ENCODE results near the gene SLC9A3.

The SLC9A3 gene

GRCh38 chr5:541539-542318, 17.5 kb upstream of the SLC9A3 start:
- TF ChIP-seq ZFX (IDR thresholded peaks at IDR 0.05): no peak
- TF ChIP-seq CTCF (conservative IDR thresholded peaks at IDR 0.05): no peak
- no peak overlapping the region for H3K27ac ChIP-seq

DNA sequence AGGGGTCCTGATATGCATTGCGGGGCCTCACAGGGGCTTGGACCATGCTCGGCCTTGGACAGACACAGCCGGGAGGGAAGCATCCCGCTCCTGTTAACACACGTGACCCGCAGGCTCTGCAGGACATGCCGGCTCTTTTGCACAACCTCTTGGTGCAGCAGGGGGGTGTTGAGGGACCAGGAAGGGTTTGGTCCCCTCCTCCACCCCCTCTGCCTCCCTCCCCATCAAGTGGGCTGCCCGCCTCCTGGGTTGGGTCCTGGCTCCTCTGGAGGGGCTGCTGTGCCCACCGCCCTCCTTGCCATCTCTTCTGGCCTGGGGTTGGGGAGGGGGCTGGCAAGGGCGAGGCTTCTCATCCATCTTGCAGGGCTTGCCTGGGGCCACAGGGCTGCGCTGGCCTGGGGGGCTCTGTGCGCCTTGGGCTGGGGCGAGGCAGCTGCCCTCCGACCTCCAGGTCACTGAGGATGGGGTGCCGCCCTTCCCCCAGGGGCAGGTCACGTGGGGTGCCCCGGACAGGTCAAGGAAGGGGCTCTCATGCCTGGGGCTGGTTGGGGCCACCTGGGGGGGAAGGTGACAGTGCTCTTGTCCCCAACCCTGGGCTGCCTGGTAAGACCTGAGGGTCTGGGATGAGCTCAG, 16.8 kb upstream of the SLC9A3 start:
- TF ChIP-seq ZFX (IDR thresholded peaks at IDR 0.05) (no peak), CTCF (conservative IDR thresholded peaks at IDR 0.05) (no peak)
- H3K27ac ChIP-seq: no peak overlapping the region

DNA sequence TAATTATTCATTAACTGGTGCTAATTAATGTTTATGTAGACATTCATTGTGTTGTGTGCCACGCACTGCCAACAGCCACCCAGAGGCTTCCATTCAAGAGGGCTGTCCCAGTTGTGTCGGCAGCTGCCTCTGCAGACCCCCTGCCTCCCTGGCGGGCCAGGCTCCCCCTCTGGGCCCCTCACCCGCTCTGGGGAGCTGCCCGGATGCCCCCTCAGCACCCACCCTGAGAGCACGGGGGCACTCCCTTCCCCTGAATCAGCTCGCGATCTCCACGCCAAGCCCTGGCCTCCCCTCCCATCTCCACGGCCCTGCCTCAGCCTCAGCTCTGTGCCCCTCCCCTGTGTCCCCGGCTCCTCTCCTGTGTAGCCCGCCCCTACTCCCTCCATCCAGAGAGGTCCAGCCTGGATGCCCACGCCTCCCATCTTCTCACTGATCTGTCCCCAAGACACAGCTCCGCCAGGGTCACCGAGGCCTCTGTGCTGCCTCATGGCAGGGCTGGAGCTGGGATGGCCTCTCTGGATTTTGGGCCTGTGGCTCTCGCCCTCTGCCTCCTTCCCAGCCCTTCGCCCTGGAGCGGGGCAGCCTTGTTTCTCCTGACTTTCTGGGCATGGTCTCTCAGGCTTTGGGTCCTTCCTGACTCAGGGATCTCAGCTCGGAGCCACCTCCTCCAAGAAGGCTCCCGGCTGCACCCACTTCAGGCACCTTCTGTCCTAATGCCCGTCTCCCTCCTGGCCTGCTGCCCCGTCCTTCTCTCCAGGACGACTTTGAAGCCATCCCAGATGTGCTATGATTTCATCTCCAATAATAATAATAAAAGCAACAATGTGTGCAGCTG, 16.0 kb upstream of the SLC9A3 start:
- TF ChIP-seq ZFX (IDR thresholded peaks at IDR 0.05) (no peak), CTCF (conservative IDR thresholded peaks at IDR 0.05) (no peak)
- no peak overlapping the region for H3K27ac ChIP-seq

DNA sequence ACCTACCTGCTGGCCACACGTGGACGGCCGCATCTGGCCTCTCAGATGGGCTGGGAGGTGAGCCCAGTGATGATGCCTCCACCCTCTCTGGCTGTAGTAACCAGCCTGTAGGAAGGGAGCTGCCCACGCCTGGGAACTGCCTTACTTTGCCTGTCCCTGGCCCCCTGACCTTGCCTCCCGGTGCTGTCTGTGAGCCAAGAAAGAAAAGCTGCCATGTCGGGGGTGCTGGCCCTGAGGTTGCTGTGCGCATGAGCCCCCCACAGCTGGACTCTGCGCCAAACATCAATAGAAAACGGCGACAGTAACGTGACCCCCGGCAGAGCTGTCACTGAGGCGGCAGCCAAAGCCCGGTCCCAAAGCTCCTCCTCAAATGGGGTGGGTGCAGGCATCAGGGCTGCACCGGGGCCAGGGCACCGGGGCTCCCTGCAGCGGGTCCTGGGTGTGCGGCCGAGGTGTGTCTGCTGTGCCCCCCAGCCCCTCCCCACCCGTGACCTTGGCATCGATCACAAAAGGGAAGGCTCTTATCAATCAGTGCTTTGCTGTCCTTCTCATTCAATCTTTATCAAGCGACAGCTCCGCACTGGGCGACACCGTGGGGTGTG, 15.3 kb upstream of the SLC9A3 start:
- H3K27ac ChIP-seq: no peak overlapping the region
- TF ChIP-seq CTCF (conservative IDR thresholded peaks at IDR 0.05) (no peak), ZFX (IDR thresholded peaks at IDR 0.05) (no peak)

GRCh38 chr5:538801-539468, 14.7 kb upstream of the SLC9A3 start:
- no peak for TF ChIP-seq ZFX (IDR thresholded peaks at IDR 0.05)
- TF ChIP-seq CTCF (conservative IDR thresholded peaks at IDR 0.05): no peak
- no peak overlapping the region for H3K27ac ChIP-seq

GRCh38 chr5:538271-538771, 14.1 kb upstream of the SLC9A3 start:
- TF ChIP-seq ZFX (IDR thresholded peaks at IDR 0.05): no peak
- TF ChIP-seq CTCF (conservative IDR thresholded peaks at IDR 0.05): no peak
- H3K27ac ChIP-seq: no peak overlapping the region

All from C4-2B (cell line).